NCI-H2171 (cell line): Measurements from ENCODE around the gene NXN.
"Not testable (repeated sequence)": the region's sequence is repeated elsewhere in the genome, so short reads cannot be mapped to it uniquely, and the experiment has no call there.

ENCODE experiments used
- DNase-seq: peaks from one replicate; lab custom pipeline; 2025; lab: John Stamatoyannopoulos, UW

NXN gene

DNA sequence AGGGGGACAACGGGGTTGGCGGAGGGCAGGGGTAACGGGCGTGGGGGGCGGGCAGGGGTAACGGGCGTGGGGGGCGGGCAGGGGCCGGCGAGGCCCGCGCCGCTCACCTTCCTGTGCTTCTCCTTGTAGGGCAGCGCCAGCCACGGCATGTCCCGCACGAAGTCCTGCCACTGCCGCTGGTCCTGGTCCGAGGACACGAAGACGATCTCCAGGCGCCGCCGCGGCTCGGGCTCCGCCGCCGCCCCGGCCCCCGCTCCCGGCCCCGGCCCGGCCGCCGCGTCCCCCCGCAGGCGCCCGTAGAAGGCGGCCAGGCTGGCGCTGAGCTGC lies 401 bp downstream of the NXN start:
- no peak for DNase-seq

GRCh38 chr17:978103-979093 lies 1.2 kb downstream of the NXN start:
- no peak for DNase-seq

DNA sequence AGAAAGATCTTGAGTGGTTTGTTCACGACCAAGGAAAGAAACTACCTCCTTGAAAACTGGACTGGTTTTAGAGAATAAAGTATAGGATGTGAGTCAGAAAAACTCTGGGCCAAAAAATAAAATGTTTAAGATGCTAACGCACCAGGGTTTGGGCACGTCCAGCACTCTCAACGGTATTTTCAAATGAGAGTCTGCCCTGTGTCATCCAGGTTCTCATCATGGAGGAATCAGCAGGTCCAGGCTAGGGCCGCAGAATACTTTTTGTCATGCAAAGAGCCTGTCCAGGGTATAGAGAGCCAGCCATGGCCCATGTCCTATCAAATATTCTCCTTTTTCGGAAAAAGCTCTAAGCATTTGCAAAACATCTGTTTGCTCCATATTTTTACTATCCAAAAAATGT lies 2.4 kb downstream of the NXN start:
- DNase-seq: no peak

- no peak for DNase-seq
These were observed 3.3 kb downstream of the NXN start for GRCh38 chr17:976312-976711.

DNA sequence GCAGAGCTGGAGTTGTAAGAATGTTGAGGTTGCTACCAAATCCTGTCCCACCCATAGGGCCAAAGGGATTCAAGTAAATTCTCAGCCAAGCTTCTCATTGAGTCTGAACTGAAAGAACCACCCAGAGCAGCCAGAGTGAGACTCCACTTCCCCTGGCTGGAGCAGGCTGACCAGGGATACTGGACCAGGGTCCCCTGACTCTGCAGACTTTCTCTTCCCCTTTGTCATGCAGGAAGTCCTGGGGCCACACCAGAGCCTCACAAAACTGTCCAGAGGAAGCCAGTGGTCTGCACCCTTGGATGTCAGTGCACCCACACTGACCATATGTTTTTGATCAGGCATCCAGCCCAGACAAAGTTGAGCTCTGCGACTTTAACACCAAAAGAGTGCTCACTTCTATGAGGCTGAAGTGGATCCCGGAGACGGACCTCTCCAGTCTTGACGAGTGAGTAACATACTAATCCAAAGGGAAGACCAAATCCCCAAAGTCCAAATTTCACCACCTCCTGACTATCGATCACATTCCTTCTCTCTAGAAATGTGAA lies 4.1 kb downstream of the NXN start:
- no peak for DNase-seq

DNA sequence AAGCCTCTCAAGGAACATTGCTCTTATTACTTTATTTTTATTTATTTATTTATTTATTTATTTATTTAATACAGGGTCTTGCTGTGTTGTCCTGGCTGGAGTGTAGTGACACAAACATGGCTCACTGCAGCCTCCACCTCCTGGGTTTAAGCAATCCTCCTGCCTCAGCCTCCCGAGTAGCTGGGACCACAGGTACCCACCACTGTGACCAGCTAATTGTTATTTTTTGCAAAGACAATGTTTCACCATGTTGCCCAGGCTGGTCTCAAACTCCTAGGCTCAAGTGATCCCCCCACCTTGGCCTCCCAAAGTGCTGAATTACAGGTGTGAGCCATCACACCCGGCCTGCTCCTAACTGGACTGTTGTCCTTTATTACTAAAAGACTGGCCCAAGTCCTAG lies 4.8 kb downstream of the NXN start:
- not testable (repeated sequence) for DNase-seq

- no peak for DNase-seq
These were observed 6.5 kb downstream of the NXN start for GRCh38 chr17:973053-973452.

GRCh38 chr17:971861-972260 lies 7.7 kb downstream of the NXN start:
- DNase-seq: not testable (repeated sequence)

GRCh38 chr17:970364-970763 lies 9.2 kb downstream of the NXN start:
- no peak for DNase-seq

- DNase-seq: no peak
These were observed 9.7 kb downstream of the NXN start for GRCh38 chr17:969811-970355.

DNA sequence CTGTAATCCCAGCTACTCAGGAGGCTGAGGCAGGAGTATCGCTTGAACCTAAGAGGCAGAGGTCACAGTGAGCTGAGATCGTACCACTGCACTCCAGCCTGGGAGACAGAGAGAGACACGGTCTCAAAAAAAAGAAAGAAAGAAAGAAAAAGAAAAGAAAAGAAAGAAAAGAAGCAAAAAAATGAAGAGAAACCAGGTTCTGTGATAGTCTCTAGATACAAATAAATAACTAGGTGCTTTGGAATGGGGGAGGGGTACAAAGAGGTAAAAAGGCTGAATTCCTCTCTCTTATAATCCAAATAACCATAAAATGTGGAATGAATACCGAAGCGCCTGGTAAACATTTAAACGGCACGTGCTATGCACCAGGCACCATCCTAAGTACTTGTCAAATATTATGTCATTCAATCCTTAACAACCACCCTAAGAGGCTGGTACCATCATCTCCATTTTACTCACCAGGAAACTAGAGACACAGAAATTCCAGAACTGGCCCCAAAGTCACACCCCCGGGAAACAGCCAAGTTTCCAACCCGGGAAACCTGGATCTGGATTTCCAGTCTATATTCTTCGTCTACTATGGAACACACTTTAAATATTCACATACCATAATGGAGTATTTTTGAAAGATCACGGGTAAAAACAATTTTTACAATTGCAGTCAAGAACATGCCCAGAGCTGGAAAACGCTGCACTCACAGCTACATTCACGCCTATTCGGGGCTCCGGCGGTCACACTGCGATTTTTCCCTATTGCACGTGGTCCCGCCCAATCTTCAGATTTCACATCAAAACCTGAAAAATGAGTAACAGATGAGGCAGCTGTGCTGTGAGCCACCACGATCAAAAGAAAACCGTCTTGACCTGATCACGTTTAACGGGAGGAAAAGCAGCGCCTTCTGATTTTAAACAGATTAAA lies 10.5 kb downstream of the NXN start:
- DNase-seq: no peak

DNA sequence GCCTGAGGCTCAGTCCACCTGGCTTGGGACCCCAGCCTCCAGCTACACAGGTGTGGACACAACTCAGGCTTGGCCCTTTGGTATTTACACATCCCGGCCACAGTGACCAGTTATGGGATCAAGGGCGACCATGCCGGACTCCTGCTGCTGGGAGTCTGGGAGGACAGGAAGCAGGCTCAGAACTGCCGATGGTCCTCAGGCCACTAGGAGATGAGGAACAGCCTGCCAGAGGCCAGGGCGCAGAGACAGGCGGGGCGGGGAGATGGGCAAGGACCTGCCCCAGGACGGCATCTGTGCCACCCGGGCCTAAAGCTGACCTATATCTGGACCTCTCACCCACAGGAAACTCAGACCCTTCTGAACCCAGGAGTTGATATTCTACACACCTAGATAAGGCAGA lies 12.5 kb downstream of the NXN start:
- no peak for DNase-seq

GRCh38 chr17:965311-965989 lies 14.1 kb downstream of the NXN start:
- no peak for DNase-seq

GRCh38 chr17:964876-965275 lies 14.7 kb downstream of the NXN start:
- DNase-seq: no peak

DNA sequence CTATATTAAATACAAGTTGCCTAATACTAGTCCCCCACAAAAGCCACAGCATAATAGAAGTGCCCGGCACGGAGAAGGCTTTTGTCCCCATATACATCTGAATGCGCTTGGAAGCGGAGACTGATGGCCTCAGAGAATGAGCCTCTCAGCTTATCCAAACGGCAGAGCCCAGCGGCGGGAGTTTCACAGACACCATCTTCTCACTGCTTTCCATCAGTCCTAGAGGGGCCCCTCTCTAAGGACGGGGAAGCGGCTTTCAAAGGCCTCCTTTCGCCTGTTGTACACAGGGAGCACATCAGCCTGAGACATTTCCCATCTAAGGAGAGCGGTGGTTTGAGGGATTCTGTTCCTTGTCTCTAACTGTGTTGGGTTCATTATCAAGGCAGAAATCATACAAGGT lies 16.9 kb downstream of the NXN start:
- DNase-seq: no peak

- DNase-seq: no peak
These were observed 17.4 kb downstream of the NXN start for GRCh38 chr17:962166-962565.

DNA sequence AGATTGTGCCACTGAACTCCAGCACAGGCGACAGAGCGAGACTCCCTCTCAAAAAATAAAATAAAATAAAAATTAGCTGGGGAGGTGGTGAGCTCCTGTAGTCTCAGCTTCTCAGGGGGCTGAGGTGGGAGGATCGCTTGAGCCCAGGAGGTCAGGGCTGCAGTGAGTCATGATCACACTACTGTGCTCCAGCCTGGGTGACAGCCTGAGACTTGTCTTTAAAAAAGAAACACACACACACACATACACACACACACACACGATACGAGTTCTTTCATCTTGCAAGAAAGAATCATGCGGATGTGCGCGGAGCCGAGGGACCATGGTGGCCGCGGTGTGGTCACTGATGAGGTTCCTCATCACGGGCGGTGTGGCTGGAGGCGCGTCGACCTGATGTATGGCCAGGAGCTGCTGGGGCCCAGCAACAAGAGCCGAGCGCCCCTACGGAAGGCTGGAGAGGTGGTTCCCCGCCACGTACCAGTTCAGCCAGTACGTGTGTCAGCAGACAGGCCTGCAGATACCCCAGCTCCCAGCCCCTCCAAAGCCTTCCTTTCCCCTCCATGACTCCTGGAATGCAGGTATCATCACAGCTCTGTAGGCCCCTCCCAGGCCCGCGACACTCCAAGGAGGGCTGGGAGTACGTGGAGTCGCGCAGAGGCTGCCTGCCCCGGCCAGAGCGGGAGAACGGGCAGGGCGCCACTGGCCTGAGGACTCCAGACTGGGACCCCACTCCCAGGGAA lies 20.7 kb downstream of the NXN start:
- DNase-seq: no peak

DNA sequence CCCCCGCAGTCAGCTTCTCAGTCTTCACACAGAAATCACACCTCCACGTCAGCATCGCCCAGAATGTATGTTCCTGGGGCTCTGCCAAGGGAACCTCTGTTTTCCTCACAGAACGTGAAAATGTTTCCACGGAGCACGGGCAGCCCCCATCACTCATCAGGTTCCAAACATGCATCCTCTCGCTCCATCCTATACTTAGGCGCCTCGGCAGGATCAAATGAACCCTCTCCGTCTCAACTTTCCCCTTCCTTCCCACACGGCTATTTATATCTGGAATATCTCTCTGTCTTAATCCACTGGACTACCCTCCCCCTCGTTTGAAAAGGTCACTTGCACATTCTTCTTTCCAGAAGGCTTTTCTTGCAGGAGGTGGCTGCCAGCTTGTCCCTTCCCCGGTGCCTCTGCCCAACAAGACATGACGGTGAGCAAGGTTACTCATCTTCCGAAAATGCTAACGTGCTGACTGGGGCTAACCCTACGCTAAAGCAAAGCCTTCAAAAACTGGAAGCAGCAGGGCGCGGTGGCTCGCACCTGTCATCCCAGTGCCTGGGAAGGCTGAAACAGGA lies 21.6 kb downstream of the NXN start:
- DNase-seq: no peak

GRCh38 chr17:956905-957304 lies 22.7 kb downstream of the NXN start:
- DNase-seq: no peak

- no peak for DNase-seq
These were observed 25.0 kb downstream of the NXN start for GRCh38 chr17:954431-955164.
